Forelimb muscle (tissue), 1 donor: ENCODE data around the gene MCHR1. TPM values are rescaled to one million over a fixed set of nuclear protein-coding genes. Genes with fewer than 3 reads are reported as not detected.
"Not testable (repeated sequence)": the region's sequence is repeated elsewhere in the genome, so short reads cannot be mapped to it uniquely, and the experiment has no call there.

Source experiments
- DNase-seq: peaks from one replicate; pipeline ENCODE4 v3.0.0-alpha.2; 2013; ENCODE audit warnings: low read depth
- polyA plus RNA-seq: library from polyadenylated mRNA; unstranded; fragments of 120-200 nt; gene quantifications from one replicate; pipeline ENCODE4 v1.2.1, GENCODE V29; 2013; ENCODE audit not compliant: insufficient read length

The MCHR1 gene
- polyA plus RNA-seq, 1 donor: 0.20 TPM

DNA sequence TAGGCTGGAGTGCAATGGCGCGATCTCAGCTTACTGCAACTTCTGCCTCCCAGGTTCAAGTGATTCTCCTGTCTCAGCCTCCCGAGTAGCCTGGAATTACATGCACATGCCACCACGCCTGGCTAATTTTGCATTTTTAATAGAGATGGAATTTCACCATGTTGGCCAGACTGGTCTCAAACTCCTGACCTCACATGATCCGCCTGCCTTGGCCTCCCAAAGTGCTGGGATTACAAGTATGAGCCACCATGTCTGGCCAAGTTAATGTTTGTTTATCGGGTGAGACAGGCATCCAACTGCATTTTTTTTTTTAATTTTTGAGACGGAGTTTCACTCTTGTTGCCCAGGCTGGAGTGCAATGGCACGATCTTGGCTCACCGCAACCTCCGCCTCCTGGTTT is 22.6 kb upstream of the MCHR1 start:
- DNase-seq: not testable (repeated sequence)

DNA sequence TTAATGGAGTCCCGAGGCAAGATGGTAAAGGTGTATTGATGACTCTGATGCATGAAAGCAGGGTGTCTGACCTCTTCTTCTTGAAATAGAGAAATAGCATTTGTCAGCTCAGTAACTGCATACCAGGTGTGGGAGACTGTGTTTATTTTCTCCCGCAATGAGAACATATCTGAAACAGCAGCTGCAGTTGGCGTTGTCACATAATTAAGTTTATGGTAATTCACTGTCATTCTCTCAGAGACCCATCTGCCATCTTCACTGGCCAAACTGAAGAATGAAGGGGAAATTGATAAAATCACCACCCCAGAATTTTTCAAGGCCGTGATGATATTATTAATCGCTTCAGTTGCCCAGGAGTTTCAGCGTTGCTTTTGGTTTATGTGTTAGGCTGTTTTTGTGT is 20.1 kb upstream of the MCHR1 start:
- no peak for DNase-seq

DNA sequence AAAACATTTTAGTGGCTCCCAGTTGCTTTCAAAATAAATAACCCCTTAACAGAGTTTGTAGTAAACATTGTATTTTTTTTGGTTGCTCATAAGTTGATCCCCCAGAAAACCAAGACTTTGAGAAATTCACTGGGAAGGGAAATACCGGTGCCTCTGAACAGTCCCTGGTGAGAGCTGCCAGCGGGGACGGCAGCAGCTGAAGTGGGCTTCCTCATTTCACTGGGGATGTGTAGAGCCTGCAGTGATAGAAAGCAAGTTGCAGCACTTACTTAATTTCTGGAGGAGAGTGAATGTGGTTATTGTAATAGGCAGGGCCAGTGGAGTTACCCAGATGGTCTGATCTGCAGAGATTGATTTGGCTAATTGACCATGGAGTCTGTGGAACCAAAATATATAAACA is 18.6 kb upstream of the MCHR1 start:
- DNase-seq: no peak

DNA sequence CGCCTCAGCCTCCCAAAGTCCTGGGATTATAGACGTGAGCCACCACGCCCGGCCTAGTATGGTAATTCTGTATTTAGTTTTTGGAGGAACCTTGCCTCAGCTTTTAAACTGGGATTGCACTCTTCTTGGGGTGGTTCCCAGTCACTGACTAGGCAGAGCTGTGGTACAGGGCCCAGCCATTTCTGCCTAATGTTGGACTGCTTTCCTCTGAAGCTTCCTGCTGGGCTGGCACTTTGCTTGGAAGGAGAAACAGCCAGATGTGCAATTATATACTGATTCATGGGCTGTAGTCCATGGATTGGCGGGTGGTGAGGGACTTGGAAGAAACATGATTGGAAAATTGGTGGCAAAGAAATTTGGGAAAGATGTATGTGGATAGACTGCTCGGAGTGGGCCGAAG is 17.6 kb upstream of the MCHR1 start:
- no peak for DNase-seq

DNA sequence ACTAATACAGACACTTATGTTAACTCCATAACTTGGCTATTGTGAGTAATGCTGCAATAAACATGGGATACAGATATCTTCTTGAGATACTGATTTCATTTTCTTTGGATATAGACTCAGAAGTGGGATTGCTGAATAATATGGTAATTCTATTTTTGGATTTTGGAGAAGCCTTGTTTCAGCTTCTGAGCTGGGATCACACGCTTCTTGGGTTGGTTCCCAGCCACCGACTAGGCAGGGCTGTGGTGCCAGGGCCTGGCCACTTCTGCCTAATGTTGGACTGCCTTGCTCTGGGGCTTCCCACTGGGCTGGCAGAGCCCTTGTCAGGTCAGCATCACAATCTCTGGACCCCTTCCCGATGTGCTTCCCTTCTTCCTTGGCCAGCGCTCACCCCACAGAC is 14.0 kb upstream of the MCHR1 start:
- DNase-seq: no peak

DNA sequence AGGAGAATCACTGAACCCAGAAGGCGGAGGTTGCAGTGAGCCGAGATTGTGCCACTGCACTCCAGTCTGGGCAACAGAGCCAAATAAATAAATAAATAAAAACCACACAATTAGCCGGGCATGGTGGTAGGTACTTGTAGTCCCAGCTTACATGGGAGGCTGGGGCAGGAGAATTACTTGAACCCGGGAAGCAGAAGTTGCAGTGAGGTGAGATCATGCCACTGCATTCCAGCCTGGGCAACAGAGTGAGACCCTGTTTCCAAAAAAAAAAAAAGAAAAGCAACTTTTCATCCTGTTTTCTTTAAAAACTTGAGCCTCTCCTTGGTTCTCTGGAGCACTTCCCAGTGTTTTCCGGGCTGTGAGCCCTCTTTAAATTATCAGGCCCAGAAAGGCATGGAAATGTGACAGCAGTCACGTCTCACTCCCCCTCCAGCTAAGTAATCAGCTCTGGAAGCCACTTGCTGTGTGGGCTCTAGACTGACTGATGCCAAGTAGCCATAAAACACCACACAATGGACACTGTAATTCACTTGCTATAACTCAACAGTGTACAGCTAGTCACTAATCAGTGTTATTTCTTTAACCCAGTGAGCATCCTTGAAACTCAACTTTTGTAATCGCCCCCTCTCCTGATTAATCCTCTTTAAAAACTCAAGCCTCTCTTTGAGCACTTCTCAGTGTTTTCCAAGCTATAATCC is 13.0 kb upstream of the MCHR1 start:
- peak; percentile 78 for DNase-seq

DNA sequence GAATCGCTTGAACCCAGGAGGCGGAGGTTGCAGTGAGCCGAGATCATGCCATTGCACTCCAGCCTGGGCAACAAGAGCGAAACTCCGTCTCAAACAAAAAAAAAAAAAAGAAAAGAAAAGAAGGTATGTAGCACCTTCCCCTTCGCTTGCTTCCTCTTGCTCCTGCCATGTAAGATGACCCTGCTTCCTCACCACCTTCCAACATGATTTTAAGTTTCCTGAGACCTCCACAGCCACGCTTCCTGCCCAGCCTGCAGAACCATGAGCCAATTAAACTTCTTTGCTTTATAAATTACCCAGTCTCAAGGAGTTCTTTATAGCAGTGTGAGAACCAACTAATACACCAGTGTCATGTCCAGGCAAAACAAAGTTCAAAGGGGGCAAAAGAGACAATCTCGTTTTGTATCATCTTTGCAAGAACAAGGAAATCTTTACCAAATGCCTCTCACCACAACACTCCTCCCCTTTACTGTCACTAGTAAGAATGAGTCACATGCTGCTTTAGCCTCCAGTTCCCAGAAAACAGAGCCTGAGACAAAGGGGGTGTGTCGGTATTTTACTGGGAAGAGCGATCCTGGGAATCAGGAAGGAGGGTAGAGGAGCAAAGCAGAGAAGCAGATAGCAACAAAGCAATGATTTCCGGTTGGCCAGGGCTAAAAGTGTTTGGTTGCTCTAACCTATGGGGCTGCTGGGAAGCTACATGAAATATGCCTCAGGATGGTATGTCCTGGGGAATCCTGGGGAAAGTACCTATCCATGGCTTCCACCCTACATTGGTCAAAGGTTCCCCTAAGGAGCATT is 10.5 kb upstream of the MCHR1 start:
- no peak for DNase-seq

DNA sequence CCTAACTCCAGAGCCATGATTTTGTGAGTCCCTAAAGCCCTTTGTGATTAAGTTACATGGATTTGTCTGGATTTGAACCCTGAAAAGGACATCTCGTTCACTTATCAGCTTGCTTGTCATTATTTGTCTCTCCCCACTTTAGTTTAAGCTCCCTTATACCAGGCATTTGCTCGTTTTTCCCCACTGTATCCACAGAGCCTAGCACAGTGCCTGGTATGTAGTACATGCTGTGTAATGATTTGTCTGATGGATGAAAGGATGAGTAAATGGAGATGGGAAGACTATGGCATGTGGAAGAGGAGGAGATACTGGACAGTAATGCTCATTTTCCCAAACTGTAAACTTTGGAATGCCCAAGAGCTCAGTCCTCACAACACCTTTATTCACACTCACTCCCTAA is 9.2 kb upstream of the MCHR1 start:
- DNase-seq: no peak

DNA sequence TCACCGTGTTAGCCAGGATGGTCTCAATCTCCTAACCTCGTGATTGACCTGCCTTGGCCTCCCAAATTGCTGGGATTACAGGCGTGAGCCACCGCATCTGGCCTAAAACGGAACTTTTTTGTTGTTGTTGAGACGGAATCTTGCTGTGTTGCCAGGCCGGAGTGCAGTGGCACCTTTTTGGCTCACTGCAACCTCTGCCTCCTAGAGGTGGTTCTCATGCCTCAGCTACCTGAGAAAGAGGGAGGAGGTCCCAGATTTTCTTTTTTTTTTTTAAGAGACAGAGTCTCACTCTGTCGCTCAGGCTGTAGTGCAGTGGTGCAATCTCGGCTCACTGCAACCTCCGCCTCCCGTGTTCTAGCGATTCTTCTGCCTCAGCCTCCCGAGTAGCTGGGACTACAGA is 7.9 kb upstream of the MCHR1 start:
- no peak for DNase-seq

DNA sequence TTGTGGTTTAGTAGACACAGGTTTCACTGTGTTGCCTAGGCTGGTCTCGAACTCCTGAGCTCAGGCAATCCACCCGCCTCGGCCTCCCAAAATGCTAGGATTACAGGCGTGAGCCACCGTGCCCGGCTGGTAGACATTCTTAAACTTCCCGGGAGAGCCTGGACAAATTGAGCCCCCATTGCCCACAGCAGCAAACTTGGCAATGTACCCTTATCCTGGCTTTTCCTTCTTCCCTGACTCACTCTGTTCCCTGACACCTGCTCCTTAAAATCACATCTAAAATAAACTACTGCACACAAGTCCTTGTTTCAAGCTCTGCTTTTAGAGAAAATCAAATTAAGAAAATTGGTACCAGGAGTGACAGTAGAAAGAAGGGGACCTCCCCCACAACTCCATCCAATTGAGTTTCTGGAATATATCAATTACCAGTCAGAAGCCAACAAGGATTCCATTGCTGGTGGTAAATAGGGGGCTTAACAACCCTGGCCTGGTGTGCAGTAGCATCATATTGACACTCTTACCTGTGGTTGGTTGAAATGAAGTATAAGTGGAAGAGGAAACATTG is 7.4 kb upstream of the MCHR1 start:
- DNase-seq: no peak

DNA sequence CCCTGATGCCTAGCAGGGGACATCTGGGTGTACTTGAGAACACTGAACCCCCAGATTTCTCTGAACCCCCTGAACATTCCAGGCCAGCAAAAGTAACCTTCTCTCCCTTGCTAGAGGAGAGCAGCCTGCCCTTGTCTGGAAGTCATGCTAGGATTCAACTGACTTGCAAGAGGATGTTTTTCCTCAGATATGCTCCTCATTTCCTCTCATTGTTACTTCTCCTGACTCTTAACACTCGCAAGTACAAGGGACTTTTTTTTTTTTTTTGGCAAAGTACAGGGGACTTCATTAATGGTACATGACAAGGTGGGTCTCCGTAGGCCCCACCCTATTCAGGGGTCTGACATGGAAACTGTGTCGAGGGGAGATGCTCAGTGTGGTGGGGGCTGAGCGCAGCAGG is 6.3 kb upstream of the MCHR1 start:
- DNase-seq: no peak

DNA sequence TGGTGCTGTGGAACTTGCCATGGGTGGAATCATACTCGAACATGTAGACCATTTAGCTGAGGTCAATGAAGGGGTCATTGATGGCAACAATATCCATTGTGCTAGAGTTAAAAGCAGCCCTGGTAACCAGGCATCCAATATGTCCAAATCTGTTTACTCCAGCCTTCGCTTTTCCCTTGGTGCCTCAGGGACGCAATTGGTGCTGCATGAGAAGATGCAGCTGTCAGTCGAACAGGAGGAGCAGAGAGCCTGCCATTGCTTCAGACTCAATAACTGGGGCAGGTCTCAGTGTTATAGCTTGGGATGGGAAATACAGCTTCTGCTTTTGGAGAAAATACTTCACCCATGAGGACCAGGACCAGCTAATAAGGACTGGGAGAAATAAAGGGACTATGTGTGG is 5.0 kb upstream of the MCHR1 start:
- DNase-seq: no peak

DNA sequence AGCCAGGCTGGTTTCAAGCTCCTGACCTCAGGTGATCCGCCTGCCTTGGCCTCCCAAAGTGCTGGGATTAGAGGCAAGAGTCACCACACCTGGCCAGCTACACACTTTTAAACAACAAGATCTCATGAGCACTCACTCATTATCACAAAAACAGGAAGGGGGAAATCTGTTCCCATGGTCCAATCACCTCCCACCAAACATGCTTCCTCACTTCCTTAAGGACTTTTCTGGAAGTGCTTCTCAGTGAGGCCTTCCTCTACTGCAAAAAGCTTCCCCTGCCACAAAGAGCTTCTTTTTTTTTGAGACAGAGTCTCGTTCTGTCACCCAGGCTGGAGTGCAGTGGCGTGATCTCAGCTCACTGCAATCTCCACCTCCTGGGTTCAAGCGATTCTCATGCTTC is 3.1 kb upstream of the MCHR1 start:
- not testable (repeated sequence) for DNase-seq

DNA sequence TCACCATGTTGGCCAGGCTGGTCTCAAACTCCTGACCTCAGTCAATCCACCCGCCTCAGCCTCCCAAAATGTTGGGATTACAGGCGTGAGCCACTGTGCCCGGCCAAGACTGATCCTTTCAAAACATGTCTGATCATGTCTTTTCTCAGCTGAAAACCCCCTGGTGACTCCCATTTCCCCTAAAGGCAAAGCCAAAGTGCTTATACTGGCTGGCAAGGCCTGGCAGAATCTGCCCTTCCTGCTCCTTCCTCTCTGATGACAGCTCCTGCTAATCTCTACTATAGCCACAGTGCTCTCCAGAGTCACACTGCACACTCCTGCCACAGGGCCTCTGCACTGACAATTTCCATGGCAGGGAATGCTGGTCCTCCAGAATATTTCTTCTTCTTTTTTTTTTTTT is 2.6 kb upstream of the MCHR1 start:
- DNase-seq: no peak

DNA sequence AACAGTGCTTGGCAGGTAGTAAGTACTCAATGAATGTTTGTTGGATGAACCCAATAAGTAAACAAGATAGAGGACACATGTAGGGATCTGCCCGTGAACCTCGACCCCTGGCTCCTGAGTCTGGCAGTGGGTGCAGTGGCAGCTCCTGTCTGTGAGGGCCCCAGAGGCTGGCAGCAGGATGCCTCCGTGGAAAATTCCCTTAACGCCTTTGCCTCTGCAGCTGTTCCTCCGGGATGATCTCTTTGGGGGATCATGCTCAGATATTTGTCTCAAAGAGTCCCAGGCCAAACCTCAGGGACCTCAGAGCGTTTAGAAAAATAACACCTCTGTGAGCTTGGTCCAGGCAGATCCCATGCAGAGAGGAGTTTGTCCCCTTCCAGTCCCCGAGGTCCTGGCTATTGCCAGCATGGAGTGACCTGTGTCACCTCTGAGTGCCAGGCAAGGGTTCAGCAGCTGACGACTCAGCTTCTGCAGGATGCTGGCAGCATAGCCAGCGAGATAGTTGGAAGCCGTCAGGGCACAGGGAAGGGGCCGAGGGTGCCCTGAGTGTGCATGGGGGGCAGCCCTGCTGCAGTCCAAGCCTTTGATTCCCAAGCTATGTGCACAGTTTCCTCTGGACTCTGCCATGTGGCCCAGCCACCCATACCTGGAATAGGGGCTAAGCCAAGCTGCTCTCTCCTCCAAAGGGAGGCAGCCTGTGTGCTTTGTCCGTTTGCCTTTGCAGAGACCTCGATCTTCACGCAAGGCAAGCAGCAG is 613 bp upstream of the MCHR1 start:
- no peak for DNase-seq

DNA sequence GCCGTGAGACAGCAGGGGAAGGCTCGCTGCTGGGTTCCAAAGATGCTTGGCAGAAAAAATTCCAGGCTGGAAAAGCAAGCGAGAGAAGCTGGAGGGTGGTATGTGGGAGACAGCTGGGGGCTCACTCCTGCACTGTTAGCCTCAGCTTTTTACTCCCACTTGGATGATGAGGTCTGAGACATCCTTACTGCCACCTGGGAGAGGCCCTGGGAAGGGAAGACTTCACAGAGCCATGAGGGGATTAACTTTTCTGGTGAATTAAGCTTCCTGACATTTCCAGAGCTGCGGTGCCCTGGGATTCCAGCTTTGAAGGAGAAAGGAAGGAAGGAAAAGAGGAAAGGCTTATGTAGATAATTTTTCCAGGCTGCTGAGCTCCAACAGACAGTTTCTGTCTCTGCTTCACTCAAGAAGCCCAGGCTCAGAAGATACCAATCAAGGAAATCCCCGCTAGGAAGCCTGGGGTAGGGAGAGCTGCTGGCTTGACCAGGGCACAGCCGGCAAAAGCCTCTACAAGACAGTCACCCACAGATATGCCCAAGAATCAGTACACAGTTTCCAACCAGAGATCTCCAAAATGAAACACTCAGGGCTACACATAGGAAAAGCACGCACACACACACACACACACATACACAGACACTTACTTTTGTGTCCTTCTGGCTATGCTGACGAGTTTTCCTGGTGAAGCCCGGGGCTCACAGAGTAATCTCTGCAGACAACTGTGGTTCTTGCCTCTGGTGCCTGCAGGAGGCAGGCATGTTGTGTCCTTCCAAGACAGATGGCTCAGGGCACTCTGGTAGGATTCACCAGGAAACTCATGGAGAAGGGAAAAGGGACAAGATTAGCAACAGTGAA is 907 bp downstream of the MCHR1 start:
- no peak for DNase-seq

DNA sequence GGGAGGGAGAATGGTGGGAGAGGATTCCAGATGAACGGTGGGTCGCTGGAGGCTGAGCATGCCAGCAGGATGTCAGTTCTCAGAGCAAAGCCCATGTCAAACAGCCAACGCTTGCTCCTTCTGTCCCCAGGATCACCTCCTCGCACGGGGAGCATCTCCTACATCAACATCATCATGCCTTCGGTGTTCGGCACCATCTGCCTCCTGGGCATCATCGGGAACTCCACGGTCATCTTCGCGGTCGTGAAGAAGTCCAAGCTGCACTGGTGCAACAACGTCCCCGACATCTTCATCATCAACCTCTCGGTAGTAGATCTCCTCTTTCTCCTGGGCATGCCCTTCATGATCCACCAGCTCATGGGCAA is 1.5 kb downstream of the MCHR1 start:
- no peak for DNase-seq

DNA sequence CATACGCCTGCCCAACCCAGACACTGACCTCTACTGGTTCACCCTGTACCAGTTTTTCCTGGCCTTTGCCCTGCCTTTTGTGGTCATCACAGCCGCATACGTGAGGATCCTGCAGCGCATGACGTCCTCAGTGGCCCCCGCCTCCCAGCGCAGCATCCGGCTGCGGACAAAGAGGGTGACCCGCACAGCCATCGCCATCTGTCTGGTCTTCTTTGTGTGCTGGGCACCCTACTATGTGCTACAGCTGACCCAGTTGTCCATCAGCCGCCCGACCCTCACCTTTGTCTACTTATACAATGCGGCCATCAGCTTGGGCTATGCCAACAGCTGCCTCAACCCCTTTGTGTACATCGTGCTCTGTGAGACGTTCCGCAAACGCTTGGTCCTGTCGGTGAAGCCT is 2.2 kb downstream of the MCHR1 start:
- DNase-seq: no peak

DNA sequence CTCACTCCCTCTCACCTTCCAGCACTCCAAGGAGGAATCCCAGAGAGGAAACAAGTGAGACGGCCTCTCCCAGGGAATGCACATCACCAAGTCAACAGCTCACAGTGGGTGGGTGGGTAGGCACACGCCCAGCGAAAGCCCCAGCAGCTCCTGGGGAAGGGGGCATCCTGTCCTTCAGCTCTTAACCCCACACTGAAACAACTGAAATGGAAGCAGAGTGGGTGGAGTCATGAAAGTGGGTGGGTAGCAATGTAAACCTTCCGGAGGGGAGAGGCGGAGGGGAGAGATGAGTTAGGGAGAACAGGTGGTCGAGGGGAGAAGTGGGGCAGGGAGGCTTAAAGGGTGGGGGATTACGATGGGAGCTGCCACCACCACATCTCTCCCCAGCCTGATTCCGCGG is 5.4 kb downstream of the MCHR1 start:
- DNase-seq: no peak

DNA sequence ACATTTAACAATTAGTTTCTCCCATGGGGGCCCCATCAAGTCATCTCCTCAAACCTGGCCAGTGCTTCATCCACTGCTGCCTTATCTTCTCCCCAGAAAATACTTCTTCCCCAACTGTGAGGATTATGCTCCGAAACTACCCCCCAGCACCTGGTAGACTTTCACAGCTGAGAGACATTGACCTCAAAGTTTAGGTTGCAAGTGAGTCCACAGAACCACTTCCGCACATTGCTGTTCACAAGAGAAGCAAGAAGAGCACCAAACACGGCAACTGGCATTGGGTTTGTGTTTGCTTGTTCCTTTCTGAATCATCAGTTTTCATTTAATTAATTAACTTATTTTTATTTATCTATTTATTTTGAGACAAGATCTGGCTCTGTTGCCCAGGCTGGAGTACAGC is 6.1 kb downstream of the MCHR1 start:
- no peak for DNase-seq

DNA sequence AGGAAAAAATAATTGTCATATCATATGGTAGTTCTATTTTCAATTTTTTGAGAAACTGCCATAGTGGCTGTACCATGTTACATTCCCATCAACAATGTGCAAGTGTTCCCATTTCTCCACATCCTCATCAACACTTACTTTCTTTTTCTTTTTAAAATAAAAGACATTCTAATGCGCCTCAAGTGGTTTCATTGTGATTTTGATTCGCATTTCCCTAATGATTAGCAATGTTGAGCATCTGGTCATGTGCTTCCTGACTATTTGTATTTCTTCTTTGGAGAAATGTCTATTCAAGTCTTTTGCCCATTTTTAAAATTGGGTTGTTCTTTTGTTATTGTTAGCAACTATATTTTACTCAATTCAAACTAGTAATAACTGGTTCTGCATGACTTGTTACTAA is 8.4 kb downstream of the MCHR1 start:
- DNase-seq: no peak

DNA sequence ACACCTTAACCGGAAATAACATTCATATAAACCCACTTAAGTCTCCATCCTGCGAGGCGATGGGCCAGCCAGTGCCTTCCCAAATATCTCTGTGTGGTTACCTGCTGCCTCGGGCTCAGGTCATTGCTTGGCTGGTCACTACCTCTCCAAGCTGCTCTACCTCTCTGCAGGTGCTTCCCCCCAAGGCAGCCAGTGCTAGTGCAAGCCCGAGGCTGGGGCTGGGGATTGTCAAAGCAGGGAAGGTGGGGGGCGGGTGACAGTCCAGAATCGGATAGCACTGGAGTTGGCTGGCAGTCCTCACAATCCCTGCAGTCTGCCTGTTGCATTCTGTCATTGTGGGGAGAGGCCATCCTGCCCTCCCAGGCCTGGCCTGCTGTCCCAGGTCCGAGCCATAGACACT is 11.1 kb downstream of the MCHR1 start:
- no peak for DNase-seq
